Keratinocyte (primary cell): ENCODE measurements around the gene NPRL2. TPM values are rescaled to one million over a fixed set of nuclear protein-coding genes. Genes with fewer than 3 reads are reported as not detected.
A peak's percentile ranks its signal among the peaks of the same experiment; 100 is the strongest.

Experiments
- DNase-seq: peaks from one replicate; pipeline ENCODE4 v3.0.0-alpha.2; 2011; ENCODE audit warnings: low read depth, missing footprints, low spot score
- FAIRE-seq: peaks from 2 replicates; lab custom pipeline; 2011; peaks lifted over from hg19 to GRCh38; lab: Jason Lieb, UNC
- H2AFZ ChIP-seq: 2 replicates; pipeline ENCODE4 v1.6.0; 2012; ENCODE audit warnings: low read length, control low read depth, inconsistent platforms; ENCODE audit not compliant: control insufficient read depth
- H3K27ac ChIP-seq: 2 replicates; pipeline ENCODE4 v1.5.1; 2011; ENCODE audit warnings: low read length; ENCODE audit not compliant: control insufficient read depth, insufficient read depth
- H3K27me3 ChIP-seq: 3 replicates; pipeline ENCODE4 v1.6.0; 2011; ENCODE audit warnings: low read length; ENCODE audit not compliant: control insufficient read depth, insufficient read depth; ENCODE audit errors: extremely low read depth
- H3K36me3 ChIP-seq, 2 experiments: 2 replicates in 1 of 2; 3 replicates in 1 of 2; pipeline ENCODE4 v1.5.1; 2011; ENCODE audit warnings: low read length in 2 of 2, mild to moderate bottlenecking in 1 of 2; ENCODE audit not compliant: control insufficient read depth in 2 of 2, insufficient read depth in 2 of 2; ENCODE audit errors: extremely low read depth in 1 of 2
- H3K4me1 ChIP-seq: 3 replicates; pipeline ENCODE4 v1.5.1; 2011; ENCODE audit warnings: low read length; ENCODE audit not compliant: control insufficient read depth, insufficient read depth; ENCODE audit errors: extremely low read depth
- H3K4me2 ChIP-seq: 3 replicates; pipeline ENCODE4 v1.6.0; 2011; ENCODE audit warnings: low read depth, low read length; ENCODE audit not compliant: control insufficient read depth, insufficient read depth; ENCODE audit errors: extremely low read depth
- H3K4me3 ChIP-seq, 3 experiments: fragments of 200-600 bp in 1 of 3; sonication (generic) in 1 of 3; 2 replicates in 2 of 3; 3 replicates in 1 of 3; pipeline ENCODE4 v1.5.1; 2011 to 2016; ENCODE audit warnings: low read length in 3 of 3, mild to moderate bottlenecking in 3 of 3, control low read depth in 2 of 3, inconsistent platforms in 1 of 3, low read depth in 1 of 3, mixed read lengths in 1 of 3, mixed run types in 1 of 3, moderate library complexity in 1 of 3; ENCODE audit not compliant: control insufficient read depth in 2 of 3, insufficient read depth in 2 of 3; ENCODE audit errors: extremely low read depth in 1 of 3
- H3K79me2 ChIP-seq: 2 replicates; pipeline ENCODE4 v1.6.0; 2012; ENCODE audit warnings: low read length; ENCODE audit not compliant: control insufficient read depth, insufficient read depth
- H3K9ac ChIP-seq: 3 replicates; pipeline ENCODE4 v1.6.0; 2011; ENCODE audit warnings: low read length; ENCODE audit not compliant: control insufficient read depth, insufficient read depth; ENCODE audit errors: extremely low read depth
- H3K9me1 ChIP-seq: 3 replicates; pipeline ENCODE4 v1.6.0; 2011; ENCODE audit warnings: low read length; ENCODE audit not compliant: control insufficient read depth, insufficient read depth; ENCODE audit errors: extremely low read depth
- H3K9me3 ChIP-seq: 2 replicates; pipeline ENCODE4 v1.5.1; 2012; ENCODE audit warnings: low read depth, low read length; ENCODE audit not compliant: control insufficient read depth
- H4K20me1 ChIP-seq: 3 replicates; pipeline ENCODE4 v1.6.0; 2011; ENCODE audit warnings: low read length; ENCODE audit not compliant: control insufficient read depth, insufficient read depth; ENCODE audit errors: extremely low read depth
- CTCF ChIP-seq, 3 experiments: IDR thresholded peaks in 1 of 3; conservative IDR thresholded peaks in 1 of 3; optimal IDR thresholded peaks in 1 of 3; 2 replicates in 2 of 3; 3 replicates in 1 of 3; pipeline versions ENCODE3 to v1.5.1; 2011; ENCODE audit warnings: low read length in 3 of 3, mild to moderate bottlenecking in 3 of 3, moderate library complexity in 2 of 3, control low read depth in 1 of 3, inconsistent platforms in 1 of 3; ENCODE audit not compliant: insufficient read depth in 2 of 3; ENCODE audit errors: extremely low read depth in 1 of 3
- EZH2 ChIP-seq: IDR thresholded peaks from one replicate; pipeline ENCODE4 v1.6.1; 2012; ENCODE audit warnings: inconsistent platforms, mild to moderate bottlenecking, low read length, moderate library complexity
- dilution Hi-C: fragments of 300-500 bp; cut with MboI; formaldehyde crosslinking; loops from one replicate; pipeline ENCODE4 v1.7.0; 2020; ENCODE audit warnings: low sequenced_read_pairs; ENCODE audit not compliant: extremely low pct_ligation_motif_present
- polyA plus RNA-seq, 5 experiments: library from polyadenylated mRNA; depleted of rRNA in 3 of 5; stranded (reverse) in 3 of 5; stranded (forward) in 1 of 5; unstranded in 1 of 5; fragments of >200 nt; gene quantifications; 1 replicate in 1 of 5; 2 replicates in 3 of 5; 3 replicates in 1 of 5; pipeline versions ENCODE4 v1.2.1 to v1.2.3, GENCODE V29; 2011 to 2012; ENCODE audit warnings: missing spikeins in 2 of 5, low read depth in 1 of 5, low replicate concordance in 1 of 5

NPRL2 gene
- polyA plus RNA-seq, 1 donor (not counting 4 experiments of a cell fraction or from before 2014, with no cell fraction given) = 20.6 TPM

DNA sequence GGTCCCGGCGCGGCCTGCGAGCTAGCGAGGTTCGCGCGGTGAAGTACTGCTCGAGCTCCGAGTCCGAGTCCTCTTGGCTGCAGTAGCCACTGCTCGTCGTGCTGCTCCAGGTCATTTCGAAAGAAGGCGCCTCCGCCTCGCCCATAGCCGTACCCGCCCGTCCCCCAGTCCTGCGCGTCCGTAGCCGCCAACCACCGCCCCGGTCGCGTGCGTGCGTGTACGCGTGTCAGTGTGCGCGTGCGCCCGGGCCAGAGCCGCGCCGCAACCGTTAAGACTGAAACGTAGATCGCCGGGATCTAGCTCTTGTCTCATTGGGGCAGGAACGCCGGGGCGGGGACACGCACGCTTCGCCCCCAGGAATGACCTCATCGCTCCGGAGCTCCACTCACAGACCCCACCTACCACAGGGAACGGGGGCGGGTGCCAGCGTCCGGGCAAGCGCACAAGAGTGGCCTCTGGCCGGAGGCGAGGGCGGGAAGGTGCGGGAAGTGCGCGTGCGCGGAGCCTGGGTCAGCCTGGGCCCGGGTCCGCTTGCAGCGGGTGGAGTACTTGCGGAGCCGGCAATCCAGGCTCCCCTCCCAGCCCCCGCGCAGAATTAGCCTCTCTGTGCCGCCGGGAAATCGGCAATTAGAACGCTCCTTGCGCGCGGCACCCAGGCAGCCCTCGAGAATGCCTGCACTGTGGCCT is 13.3 kb downstream of the NPRL2 start:
- Histone ChIP-seq H3K27me3 (no peaks in the 10 kb centered on the region), H2AFZ (peak overlapping the region; percentile 88), H3K4me3 (peak overlapping the region; percentile 78 to 87 (median 79)), H3K4me1 (peaks cover 51% of the 10 kb centered on the region), H3K4me2 (peak overlapping the region; percentile 89), H3K9me3 (no peaks in the 10 kb centered on the region), H3K27ac (peak overlapping the region; percentile 62), H3K9me1 (no peaks in the 10 kb centered on the region), H3K36me3 (peaks cover 6 to 15% of the 10 kb centered on the region in 2 experiments), H4K20me1 (peaks cover 7% of the 10 kb centered on the region), H3K79me2 (peaks cover 51% of the 10 kb centered on the region), H3K9ac (peak overlapping the region; percentile 76)
- DNase-seq (peak; percentile 97), FAIRE-seq (peak; percentile 57)
- dilution Hi-C loops = no loop called here
- TF ChIP-seq EZH2 = no peak
- TF ChIP-seq CTCF (optimal IDR thresholded peaks at IDR 0.05 in 1 of 3, IDR thresholded peaks at IDR 0.05 in 1 of 3, conservative IDR thresholded peaks at IDR 0.05 in 1 of 3; ENCODE audit: extremely low read depth in 1 of 3, insufficient read depth in 2 of 3, low read length in 3 of 3) = no peak

DNA sequence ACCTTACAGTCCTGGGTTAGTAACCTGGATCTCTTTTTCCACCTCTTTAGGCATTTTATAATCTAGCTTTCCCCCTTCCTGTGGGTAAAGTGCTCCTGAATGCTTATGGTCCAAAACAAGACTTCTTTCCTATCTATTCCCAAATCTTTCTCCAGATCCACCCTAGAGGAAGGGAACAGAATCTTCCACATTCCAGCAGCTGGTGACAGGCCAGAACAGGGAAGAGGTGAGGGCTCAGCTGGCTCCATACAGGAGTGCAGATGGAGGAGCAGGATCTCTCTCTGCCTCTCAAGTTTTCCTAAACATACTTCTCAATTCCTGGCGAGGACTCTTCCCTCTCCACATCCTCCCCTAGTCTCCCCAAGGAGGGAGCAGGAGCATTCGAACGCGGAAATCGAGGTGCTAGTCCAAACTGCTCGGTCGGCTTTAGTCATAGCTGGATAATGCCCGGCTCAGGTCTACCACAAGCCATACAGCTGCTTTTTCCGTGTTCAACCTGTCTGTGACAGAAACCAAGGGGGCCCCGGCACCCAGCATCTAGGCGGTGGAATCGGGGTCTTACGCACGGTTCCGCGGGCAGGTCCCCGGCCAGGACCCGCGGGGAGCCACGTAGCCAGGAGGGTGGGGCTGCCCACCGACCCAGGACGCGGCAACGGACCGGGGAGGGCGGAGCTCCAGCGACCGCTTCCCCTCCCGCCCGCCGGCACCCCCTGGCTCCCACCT is 14.0 kb downstream of the NPRL2 start:
- peak; percentile 26 for FAIRE-seq
- Histone ChIP-seq H3K4me3 (peak overlapping the region; percentile 78 to 87 (median 79)), H3K4me1 (peaks cover 51% of the 10 kb centered on the region), H3K27me3 (no peaks in the 10 kb centered on the region), H3K4me2 (peak overlapping the region; percentile 89), H2AFZ (peak overlapping the region; percentile 88), H3K79me2 (peaks cover 58% of the 10 kb centered on the region), H3K27ac (peak overlapping the region; percentile 62), H3K9ac (peak overlapping the region; percentile 76), H3K9me3 (no peaks in the 10 kb centered on the region), H3K9me1 (no peaks in the 10 kb centered on the region), H4K20me1 (peaks cover 7% of the 10 kb centered on the region), H3K36me3 (peaks cover 12 to 16% of the 10 kb centered on the region in 2 experiments)
- dilution Hi-C loops = no loop called here
- no peak for DNase-seq
- TF ChIP-seq CTCF (optimal IDR thresholded peaks at IDR 0.05 in 1 of 3, IDR thresholded peaks at IDR 0.05 in 1 of 3, conservative IDR thresholded peaks at IDR 0.05 in 1 of 3; ENCODE audit: extremely low read depth in 1 of 3, insufficient read depth in 2 of 3, low read length in 3 of 3) (peak in 1 of 3 experiments; percentile 6), EZH2 (no peak)
